Breast epithelium (tissue), 3 donors: ENCODE results near the gene NUDT21.

Experiments used
- CTCF ChIP-seq, 3 donors: fragments of 450-650 bp; IDR thresholded peaks; one replicate each; pipeline ENCODE4 v1.5.1; 2016 to 2017; ENCODE audit warnings: antibody characterized with exemption in 3 of 3, mild to moderate bottlenecking in 3 of 3, moderate library complexity in 3 of 3
- POLR2A ChIP-seq: fragments of 450-650 bp; IDR thresholded peaks from one replicate; pipeline ENCODE4 v1.6.1; 2016; ENCODE audit warnings: antibody characterized with exemption, mild to moderate bottlenecking, moderate library complexity

- TF ChIP-seq POLR2A (no peak), CTCF (IDR thresholded peaks at IDR 0.05) (no peak)
Measured at GRCh38 chr16:56470232-56470631, 19.1 kb upstream of the NUDT21 start.
